DMS 273 (cell line): ENCODE data around the gene PDZK1IP1.
"Not testable (repeated sequence)": the region's sequence is repeated elsewhere in the genome, so short reads cannot be mapped to it uniquely, and the experiment has no call there.

Source experiments
- DNase-seq: peaks from one replicate; lab custom pipeline; 2025; ENCODE audit not compliant: unreplicated experiment; lab: John Stamatoyannopoulos, UW

PDZK1IP1 gene

GRCh38 chr1:47181955-47182675, 7.7 kb downstream of the PDZK1IP1 start:
- DNase-seq = no peak

DNA sequence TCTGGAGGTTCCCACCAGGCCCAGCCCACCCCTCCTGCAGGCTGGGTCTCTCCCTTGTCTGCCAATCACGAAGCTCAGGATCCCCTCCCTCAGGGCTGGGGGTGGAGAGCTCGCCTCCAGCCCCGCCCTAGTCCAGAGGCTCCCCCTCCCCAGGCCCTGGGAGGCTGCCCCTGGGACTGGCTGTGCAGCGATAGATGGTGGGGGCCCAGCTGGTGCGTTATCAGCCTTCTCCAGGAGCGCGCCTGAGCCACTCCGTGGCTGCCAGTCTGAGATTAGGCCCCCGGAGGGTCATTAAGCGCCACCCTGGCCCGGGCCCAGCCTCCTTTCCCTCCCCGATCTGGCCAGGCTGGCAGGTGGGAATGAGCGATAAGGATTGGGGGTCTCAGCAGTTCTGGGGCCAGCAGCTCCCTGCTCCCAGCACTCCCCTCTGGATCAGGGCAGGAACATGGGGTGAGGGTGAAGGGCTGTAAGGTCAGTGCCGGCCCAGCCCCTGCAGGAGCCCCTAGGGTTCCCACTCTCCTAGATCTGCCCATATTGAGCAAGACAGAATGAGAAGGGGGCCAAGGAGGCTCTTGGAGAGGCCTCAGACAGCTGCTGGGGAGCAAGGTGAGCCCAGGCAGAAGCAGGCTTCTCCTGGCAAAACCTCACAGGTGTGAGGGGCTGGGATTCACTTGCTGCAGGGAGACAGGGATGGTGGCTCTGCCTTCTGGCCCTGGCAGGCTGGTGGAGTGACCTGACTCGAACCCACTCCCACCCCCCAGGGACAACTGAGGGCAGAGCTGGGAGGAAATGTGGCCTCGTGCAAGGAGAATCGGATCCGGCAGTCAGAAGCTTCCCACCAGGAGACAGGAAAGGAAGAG, 8.5 kb downstream of the PDZK1IP1 start:
- no peak for DNase-seq

DNA sequence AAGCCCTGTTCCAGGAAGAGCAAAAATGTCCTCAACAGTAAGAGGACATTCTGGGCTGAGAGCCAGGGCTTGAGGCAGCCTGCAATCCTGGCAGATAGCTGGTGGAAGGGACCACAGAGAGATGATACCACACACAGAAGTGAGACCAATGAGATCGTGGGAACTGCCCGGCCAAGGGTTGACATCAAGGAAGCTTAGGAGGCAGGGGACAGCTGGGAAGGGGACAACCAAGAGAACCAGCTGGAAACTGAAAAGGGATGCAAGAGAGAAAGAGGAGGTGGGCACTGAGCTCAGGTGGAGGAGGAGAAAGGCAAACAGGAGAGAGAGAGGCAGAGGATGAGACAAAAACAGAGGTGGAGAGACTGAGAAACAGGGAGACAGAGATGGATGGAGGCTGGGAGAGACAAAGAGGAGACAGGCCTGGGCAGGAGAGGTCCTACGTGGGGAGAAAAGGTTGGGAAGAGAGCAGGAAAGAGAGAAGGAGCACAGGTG, 9.2 kb downstream of the PDZK1IP1 start:
- no peak for DNase-seq

GRCh38 chr1:47179988-47180563, 9.8 kb downstream of the PDZK1IP1 start:
- DNase-seq = peak; percentile 24

DNA sequence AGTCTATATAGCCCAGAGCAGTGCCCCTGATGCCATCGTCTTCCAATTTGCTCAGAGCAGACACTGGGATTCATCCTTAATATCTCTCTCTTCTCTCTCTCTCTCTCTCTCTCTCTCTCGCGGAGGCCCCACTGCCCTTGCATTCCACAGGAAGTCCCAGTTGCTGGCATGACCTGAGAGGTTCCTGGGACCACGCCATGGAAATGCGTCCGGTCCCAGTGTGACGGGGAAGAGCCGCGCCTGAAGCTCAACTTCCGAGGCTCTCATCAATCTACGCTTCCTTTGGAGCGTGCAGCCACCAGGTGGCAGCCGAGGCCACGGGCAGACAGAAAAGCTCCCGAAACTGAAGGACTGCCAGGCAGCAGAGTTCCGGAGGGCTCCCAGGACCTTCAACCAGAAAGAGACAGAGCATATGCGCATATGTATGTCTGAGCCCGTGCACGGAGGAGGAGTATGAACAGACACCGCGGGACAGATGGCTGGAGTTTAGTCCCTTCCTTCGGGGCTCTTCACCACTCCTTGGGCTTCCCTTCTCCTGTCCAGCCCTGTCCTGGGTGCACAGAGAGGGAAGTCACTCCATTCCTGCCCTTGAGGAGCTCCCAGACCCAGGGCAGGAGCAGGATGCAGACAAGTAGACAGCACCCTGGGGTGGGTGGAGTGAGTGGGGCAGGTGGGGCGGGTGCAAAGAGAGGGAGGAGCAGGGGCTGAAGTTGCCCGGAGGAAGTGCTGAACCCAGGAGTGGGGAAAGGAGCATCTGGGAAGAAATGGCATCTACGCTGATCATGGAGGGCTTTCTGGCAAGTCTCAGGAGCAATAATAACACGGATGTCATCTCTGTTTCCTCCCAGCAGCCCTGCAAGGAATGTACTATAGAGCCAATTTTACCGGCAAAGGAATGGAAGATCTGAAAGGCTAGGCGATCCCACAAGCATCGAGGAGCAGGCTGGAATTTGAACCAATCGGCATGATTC, 10.5 kb downstream of the PDZK1IP1 start:
- DNase-seq = peak; percentile 98

- no peak for DNase-seq
Observed at GRCh38 chr1:47178654-47179016, 11.2 kb downstream of the PDZK1IP1 start.

DNA sequence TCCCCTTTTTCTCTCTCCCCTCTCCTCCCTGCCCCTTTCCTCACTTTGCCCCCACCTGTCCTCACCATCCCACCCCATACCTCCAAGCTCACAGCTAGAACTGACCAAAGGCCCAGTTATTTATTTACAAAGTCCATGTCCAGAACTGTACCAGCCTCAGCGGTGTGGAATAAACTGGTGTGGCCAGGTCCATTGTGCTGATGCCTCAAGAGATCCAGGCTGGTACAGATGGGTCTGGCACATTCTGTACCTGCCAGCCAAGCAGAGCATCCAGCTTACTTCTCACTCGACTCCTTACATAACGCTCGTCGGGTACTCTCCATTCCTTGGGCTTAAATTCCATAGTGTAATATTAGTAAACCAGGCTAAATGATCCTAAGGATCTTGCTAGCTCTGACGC, 11.8 kb downstream of the PDZK1IP1 start:
- no peak for DNase-seq

GRCh38 chr1:47175227-47175934, 14.5 kb downstream of the PDZK1IP1 start:
- peak; percentile 84 for DNase-seq

- DNase-seq = peak; percentile 67
Observed at GRCh38 chr1:47174656-47175020, 15.2 kb downstream of the PDZK1IP1 start.

- DNase-seq = no peak
Observed at GRCh38 chr1:47172782-47173181, 17.1 kb downstream of the PDZK1IP1 start.

DNA sequence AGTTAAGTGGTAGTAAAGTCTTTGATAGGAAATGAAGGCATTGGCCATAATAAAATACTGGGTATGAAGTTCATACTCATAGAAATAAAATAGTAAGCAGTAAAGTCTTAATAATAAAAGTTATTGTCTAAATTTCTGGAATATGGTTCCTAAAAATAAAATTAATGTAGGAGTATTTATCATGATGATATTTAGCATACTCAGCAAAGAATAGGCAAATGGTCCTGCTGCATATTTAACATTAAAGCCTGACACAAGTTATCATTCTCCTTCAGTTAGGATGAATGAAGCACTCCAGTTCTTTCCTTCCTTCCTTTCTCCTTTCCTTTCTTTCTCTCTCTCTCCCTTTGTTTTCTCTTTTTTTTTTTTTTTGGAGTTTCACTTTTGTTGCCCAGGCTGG, 25.3 kb downstream of the PDZK1IP1 start:
- no peak for DNase-seq

- no peak for DNase-seq
Observed at GRCh38 chr1:47161298-47162040, 28.4 kb downstream of the PDZK1IP1 start.

- no peak for DNase-seq
Observed at GRCh38 chr1:47160716-47161115, 29.1 kb downstream of the PDZK1IP1 start.

DNA sequence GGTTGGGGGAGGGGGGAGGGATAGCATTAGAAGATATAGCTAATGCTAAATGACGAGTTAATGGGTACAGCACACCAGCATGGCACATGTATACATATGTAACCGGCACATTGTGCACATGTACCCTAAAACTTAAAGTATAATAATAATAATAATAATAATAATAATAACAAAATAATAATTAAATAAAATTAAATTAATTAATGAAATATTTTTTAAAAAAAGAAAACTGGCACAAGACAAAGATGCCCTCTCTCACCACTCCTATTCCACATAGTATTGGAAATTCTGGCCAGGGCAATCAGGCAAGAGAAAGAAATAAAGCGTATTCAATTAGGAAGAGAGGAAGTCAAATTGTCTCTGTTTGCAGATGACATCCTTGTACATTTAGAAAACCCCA, 31.9 kb downstream of the PDZK1IP1 start:
- DNase-seq = not testable (repeated sequence)

- not testable (repeated sequence) for DNase-seq
Observed at GRCh38 chr1:47156457-47156856, 33.4 kb downstream of the PDZK1IP1 start.

- peak; percentile 44 for DNase-seq
Observed at GRCh38 chr1:47149162-47149561, 40.7 kb downstream of the PDZK1IP1 start.

DNA sequence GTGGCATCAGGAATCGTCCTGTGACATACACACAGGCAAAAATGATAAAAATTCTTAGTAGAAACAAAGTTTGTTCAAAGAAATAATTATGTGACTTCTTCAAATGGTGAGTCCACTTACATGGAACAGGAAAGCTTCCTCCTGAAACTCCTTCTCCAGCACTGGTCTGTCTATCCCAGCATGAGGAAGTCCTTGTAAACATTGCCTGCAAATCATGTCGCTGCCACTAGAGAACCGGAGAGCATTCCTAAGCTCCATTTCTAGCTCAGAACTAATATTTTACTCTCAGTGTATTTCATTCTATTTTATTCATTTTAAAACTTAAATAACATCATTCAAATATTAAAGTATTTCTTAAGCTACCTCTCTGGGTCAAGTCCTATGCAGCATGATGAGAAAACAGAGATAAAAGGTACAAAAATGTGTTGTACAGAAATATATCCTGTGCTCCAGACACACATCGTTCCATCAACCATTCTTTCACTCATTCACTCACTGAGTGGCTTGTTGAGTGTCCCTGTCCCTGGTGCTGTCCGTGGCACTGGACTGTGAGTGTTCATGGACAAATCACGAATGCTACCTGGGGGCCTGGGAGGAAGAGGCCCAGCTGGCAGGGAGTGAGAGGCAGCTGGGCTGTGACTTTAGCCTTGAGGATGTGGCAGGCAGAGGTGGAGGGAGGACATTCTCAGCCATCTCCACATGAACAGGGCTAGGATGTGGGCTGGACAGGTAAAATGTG, 42.6 kb downstream of the PDZK1IP1 start:
- no peak for DNase-seq

DNA sequence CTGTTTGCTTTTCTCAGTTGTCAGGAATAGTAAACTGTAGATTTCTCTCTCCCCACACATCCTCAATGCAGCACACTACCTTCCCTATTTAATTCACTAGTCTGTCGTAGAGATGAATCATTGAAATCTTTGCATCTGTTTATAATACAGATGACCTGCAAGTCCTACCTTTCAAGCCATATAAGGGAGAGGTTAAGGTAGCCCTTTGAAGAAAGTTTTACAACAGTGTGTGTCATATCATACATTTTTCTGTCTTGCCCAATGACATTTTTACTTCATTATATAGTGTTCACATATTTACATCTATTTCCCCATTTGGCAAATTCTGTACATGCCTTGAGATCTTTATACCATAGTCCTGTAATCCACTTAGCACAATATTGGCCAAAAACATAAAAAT, 43.3 kb downstream of the PDZK1IP1 start:
- not testable (repeated sequence) for DNase-seq

GRCh38 chr1:47143654-47144053, 46.2 kb downstream of the PDZK1IP1 start:
- not testable (repeated sequence) for DNase-seq
